Keratinocyte (primary cell): ENCODE results near the gene PRR16.

ENCODE experiments used
- EZH2 ChIP-seq: IDR thresholded peaks from one replicate; pipeline ENCODE4 v1.6.1; 2012; ENCODE audit warnings: inconsistent platforms, mild to moderate bottlenecking, low read length, moderate library complexity
- TF ChIP-seq, protein P1 (sequence below), 3 experiments: IDR thresholded peaks in 1 of 3; conservative IDR thresholded peaks in 1 of 3; optimal IDR thresholded peaks in 1 of 3; 2 replicates in 2 of 3; 3 replicates in 1 of 3; pipeline versions ENCODE3 to v1.5.1; 2011; ENCODE audit warnings: low read length in 3 of 3, mild to moderate bottlenecking in 3 of 3, moderate library complexity in 2 of 3, control low read depth in 1 of 3, inconsistent platforms in 1 of 3; ENCODE audit not compliant: insufficient read depth in 2 of 3; ENCODE audit errors: extremely low read depth in 1 of 3

DNA sequence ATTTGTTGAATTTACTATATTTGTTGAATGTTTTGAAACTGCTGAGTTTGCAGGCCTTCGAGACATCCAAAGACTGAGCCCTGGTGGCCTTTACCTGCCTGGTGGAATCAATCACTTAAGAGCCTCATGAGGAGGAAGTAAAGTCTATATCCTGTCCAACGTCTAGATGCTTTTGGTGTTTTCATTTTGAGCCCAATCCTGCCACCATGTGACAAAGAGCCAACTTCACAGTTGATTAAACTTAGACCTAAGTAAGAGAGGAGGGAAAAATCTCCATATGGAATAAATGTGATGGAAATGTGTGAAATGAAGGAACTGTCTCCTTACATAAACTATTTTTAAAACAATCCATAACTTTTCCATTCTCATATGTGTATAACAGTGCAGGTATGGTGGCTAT lies 220.1 kb downstream of the PRR16 start:
- TF ChIP-seq, protein P1, sequence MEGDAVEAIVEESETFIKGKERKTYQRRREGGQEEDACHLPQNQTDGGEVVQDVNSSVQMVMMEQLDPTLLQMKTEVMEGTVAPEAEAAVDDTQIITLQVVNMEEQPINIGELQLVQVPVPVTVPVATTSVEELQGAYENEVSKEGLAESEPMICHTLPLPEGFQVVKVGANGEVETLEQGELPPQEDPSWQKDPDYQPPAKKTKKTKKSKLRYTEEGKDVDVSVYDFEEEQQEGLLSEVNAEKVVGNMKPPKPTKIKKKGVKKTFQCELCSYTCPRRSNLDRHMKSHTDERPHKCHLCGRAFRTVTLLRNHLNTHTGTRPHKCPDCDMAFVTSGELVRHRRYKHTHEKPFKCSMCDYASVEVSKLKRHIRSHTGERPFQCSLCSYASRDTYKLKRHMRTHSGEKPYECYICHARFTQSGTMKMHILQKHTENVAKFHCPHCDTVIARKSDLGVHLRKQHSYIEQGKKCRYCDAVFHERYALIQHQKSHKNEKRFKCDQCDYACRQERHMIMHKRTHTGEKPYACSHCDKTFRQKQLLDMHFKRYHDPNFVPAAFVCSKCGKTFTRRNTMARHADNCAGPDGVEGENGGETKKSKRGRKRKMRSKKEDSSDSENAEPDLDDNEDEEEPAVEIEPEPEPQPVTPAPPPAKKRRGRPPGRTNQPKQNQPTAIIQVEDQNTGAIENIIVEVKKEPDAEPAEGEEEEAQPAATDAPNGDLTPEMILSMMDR (optimal IDR thresholded peaks at IDR 0.05 in 1 of 3, IDR thresholded peaks at IDR 0.05 in 1 of 3, conservative IDR thresholded peaks at IDR 0.05 in 1 of 3; ENCODE audit: extremely low read depth in 1 of 3, insufficient read depth in 2 of 3, low read length in 3 of 3) = no peak
- TF ChIP-seq EZH2 = no peak
